SK-N-SH (cell line): ENCODE measurements around the gene PPM1F. TPM values are rescaled to one million over a fixed set of nuclear protein-coding genes. Genes with fewer than 3 reads are reported as not detected.

Experiments used
- CTCF ChIA-PET: fragments of 300-600, 350-600 bp; formaldehyde crosslinking; extraction: SDS; loops from one replicate; lab custom pipeline; 2021; lab: Yijun Ruan, JAX
- POLR2A ChIA-PET: fragments of 350-600 bp; sonication (Branson Sonifier 250); formaldehyde crosslinking; extraction: SDS; loops from one replicate; lab custom pipeline; 2020; ENCODE audit warnings: antibody characterized with exemption, inconsistent platforms; lab: Yijun Ruan, JAX
- DNase-seq: peaks from one replicate; pipeline ENCODE4 v3.0.0; 2012
- H2AFZ ChIP-seq: fragments of 200-600 bp; sonication (generic); 2 replicates; pipeline ENCODE4 v1.8.1; 2016; ENCODE audit warnings: antibody characterized with exemption, mild to moderate bottlenecking, low read depth
- H3F3A ChIP-seq: fragments of 200-600 bp; sonication (generic); replicated peaks from 2 replicates; pipeline ENCODE3; 2016; ENCODE audit warnings: antibody characterized with exemption, mild to moderate bottlenecking; ENCODE audit not compliant: insufficient read depth
- H3K27ac ChIP-seq, 2 experiments: fragments of 200-500 bp in 1 of 2; fragments of 200-600 bp in 1 of 2; sonication (Bioruptor generic) in 1 of 2; sonication (generic), shearing (Covaris generic) in 1 of 2; 2 replicates each; pipeline versions ENCODE4 v1.5.1 to v1.6.1; 2014 to 2016; ENCODE audit warnings: low read depth in 2 of 2, inconsistent platforms in 1 of 2, low read length in 1 of 2, mild to moderate bottlenecking in 1 of 2, mixed read lengths in 1 of 2
- H3K27me3 ChIP-seq: fragments of 200-600 bp; sonication (generic), shearing (Covaris generic); 2 replicates; pipeline ENCODE4 v1.6.1; 2016; ENCODE audit warnings: mixed run types; ENCODE audit not compliant: insufficient read depth
- H3K36me3 ChIP-seq, 2 experiments: fragments of 200-500 bp in 1 of 2; fragments of 200-600 bp in 1 of 2; sonication (Bioruptor generic) in 1 of 2; sonication (generic) in 1 of 2; replicated peaks in 1 of 2; 2 replicates each; pipeline versions ENCODE3 to v1.5.1; 2014 to 2016; ENCODE audit warnings: low read length in 1 of 2, mild to moderate bottlenecking in 1 of 2; ENCODE audit not compliant: insufficient read depth in 2 of 2, control insufficient read depth in 1 of 2
- H3K4me1 ChIP-seq, 2 experiments: fragments of 200-500 bp in 1 of 2; fragments of 200-600 bp in 1 of 2; sonication (Bioruptor generic) in 1 of 2; sonication (generic), shearing (Covaris generic) in 1 of 2; 2 replicates each; pipeline versions ENCODE4 v1.5.1 to v1.6.1; 2014 to 2016; ENCODE audit warnings: low read depth in 1 of 2, low read length in 1 of 2, mixed run types in 1 of 2; ENCODE audit not compliant: insufficient read depth in 2 of 2, control insufficient read depth in 1 of 2
- H3K4me2 ChIP-seq: fragments of 200-600 bp; sonication (generic), shearing (Covaris generic); 2 replicates; pipeline ENCODE4 v1.6.1; 2017; ENCODE audit warnings: mixed run types
- H3K4me3 ChIP-seq, 2 experiments: fragments of 200-500 bp in 1 of 2; fragments of 200-600 bp in 1 of 2; sonication (Bioruptor generic) in 1 of 2; sonication (generic), shearing (Covaris generic) in 1 of 2; 2 replicates each; pipeline versions ENCODE4 v1.5.1 to v1.8.1; 2014 to 2016; ENCODE audit warnings: low read depth in 2 of 2, inconsistent platforms in 1 of 2, low read length in 1 of 2, mild to moderate bottlenecking in 1 of 2, mixed read lengths in 1 of 2, moderate library complexity in 1 of 2
- H3K79me2 ChIP-seq: fragments of 200-600 bp; sonication (generic); 2 replicates; pipeline ENCODE4 v1.8.1; 2017; ENCODE audit warnings: mild to moderate bottlenecking; ENCODE audit not compliant: insufficient read depth
- H3K9ac ChIP-seq: fragments of 200-600 bp; sonication (generic); 2 replicates; pipeline ENCODE4 v1.6.1; 2017; ENCODE audit warnings: mixed run types
- H3K9me2 ChIP-seq: fragments of 200-600 bp; sonication (generic); 2 replicates; pipeline ENCODE4 v1.6.1; 2017; ENCODE audit warnings: mixed run types
- H3K9me3 ChIP-seq: fragments of 200-600 bp; sonication (generic); 2 replicates; pipeline ENCODE4 v1.6.1; 2017; ENCODE audit warnings: mixed run types, mild to moderate bottlenecking, moderate library complexity
- H4K20me1 ChIP-seq: fragments of 200-600 bp; sonication (generic); 2 replicates; pipeline ENCODE4 v1.6.1; 2017; ENCODE audit warnings: mild to moderate bottlenecking, mixed run types; ENCODE audit not compliant: insufficient read depth
- EZH2phosphoT487 ChIP-seq: fragments of 200-600 bp; sonication (generic); IDR thresholded peaks from 2 replicates; pipeline ENCODE4 v1.6.1; 2017; ENCODE audit warnings: low read depth, mixed run types, mild to moderate bottlenecking, antibody characterized with exemption, moderate library complexity, borderline replicate concordance
- FOXJ3 ChIP-seq: sonication (generic); formaldehyde crosslinking; IDR thresholded peaks from 2 replicates; pipeline ENCODE4 v1.5.1; 2020; ENCODE audit warnings: mild to moderate bottlenecking, missing genetic modification reagents
- GABPA ChIP-seq: IDR thresholded peaks from 2 replicates; pipeline ENCODE4 v1.4.0; 2012; ENCODE audit warnings: low read depth, mild to moderate bottlenecking
- GATA2 ChIP-seq: sonication (generic); formaldehyde crosslinking; IDR thresholded peaks from 2 replicates; pipeline ENCODE4 v1.5.0; 2020; ENCODE audit warnings: mild to moderate bottlenecking, missing genetic modification reagents
- JUND ChIP-seq: IDR thresholded peaks from 2 replicates; pipeline ENCODE4 v1.4.0; 2012
- MEF2A ChIP-seq: IDR thresholded peaks from 2 replicates; pipeline ENCODE4 v1.4.0; 2012; ENCODE audit warnings: low read depth, borderline replicate concordance
- NRF1 ChIP-seq: IDR thresholded peaks from 2 replicates; pipeline ENCODE4 v1.6.1; 2012; ENCODE audit warnings: low read depth, mild to moderate bottlenecking, low read length
- RAD21 ChIP-seq: IDR thresholded peaks from 2 replicates; pipeline ENCODE4 v1.6.1; 2012; ENCODE audit warnings: mild to moderate bottlenecking, low read length
- RCOR1 ChIP-seq: fragments of 150-350 bp; IDR thresholded peaks from 2 replicates; pipeline ENCODE4 v1.6.1; 2017; ENCODE audit warnings: antibody characterized with exemption, low read length
- RFX5 ChIP-seq: IDR thresholded peaks from 2 replicates; pipeline ENCODE4 v1.6.1; 2012; ENCODE audit warnings: mild to moderate bottlenecking, improper control_type of control experiment, low read length
- RXRA ChIP-seq: IDR thresholded peaks from 2 replicates; pipeline ENCODE4 v1.4.0; 2012; ENCODE audit warnings: low read depth, mild to moderate bottlenecking, borderline replicate concordance
- SMC3 ChIP-seq: IDR thresholded peaks from 2 replicates; pipeline ENCODE4 v1.6.1; 2012; ENCODE audit warnings: low read depth, low read length, improper control_type of control experiment
- TAF1 ChIP-seq: IDR thresholded peaks from 2 replicates; pipeline ENCODE4 v1.6.1; 2012; ENCODE audit warnings: low read depth, mild to moderate bottlenecking, low read length, moderate library complexity, borderline replicate concordance
- TCF12 ChIP-seq: IDR thresholded peaks from 2 replicates; pipeline ENCODE4 v1.4.0; 2012
- TEAD4 ChIP-seq: IDR thresholded peaks from 2 replicates; pipeline ENCODE4 v1.4.0; 2012; ENCODE audit warnings: mild to moderate bottlenecking, borderline replicate concordance; ENCODE audit not compliant: insufficient read depth
- YY1 ChIP-seq: IDR thresholded peaks from 2 replicates; pipeline ENCODE4 v1.4.0; 2012; ENCODE audit warnings: low read depth, mild to moderate bottlenecking
- WGBS: methylation state at CpG from one replicate; pipeline ENCODE4 v1.1.6; 2017; ENCODE audit warnings: low lambda C conversion rate; 5-methylcytosine and 5-hydroxymethylcytosine counted together
- polyA plus RNA-seq, 3 experiments: library from polyadenylated mRNA; depleted of rRNA; stranded (reverse); fragments of >200 nt; gene quantifications; 2 replicates each; pipeline ENCODE4 v1.2.3, GENCODE V29; 2012
- TF ChIP-seq, protein P1 (sequence below): fragments of 200-600 bp; sonication (generic); IDR thresholded peaks from 2 replicates; pipeline ENCODE4 v1.6.1; 2017; ENCODE audit warnings: antibody characterized with exemption, mild to moderate bottlenecking, moderate library complexity
- TF ChIP-seq, protein P2 (sequence below): fragments of 150-350 bp; IDR thresholded peaks from 2 replicates; pipeline ENCODE4 v1.6.1; 2017; ENCODE audit warnings: antibody characterized with exemption, low read length, low read depth, borderline replicate concordance
- TF ChIP-seq, protein P3 (sequence below): IDR thresholded peaks from 2 replicates; pipeline ENCODE4; 2012

Gene PPM1F
- polyA plus RNA-seq, 1 of the 3 experiments (the other 2 are of a cell fraction), result 29.6 TPM

- Histone ChIP-seq H4K20me1 (no peaks in the 10 kb centered on the region), H3K79me2 (no peaks in the 10 kb centered on the region), H3K27me3 (no peaks in the 10 kb centered on the region), H3K4me3 (no peak overlapping the region), H3K27ac (no peak overlapping the region), H3K36me3 (peaks cover 0 to 17% of the 10 kb centered on the region in 2 experiments), H2AFZ (no peak overlapping the region), H3K4me1 (peaks cover 0 to 13% of the 10 kb centered on the region in 2 experiments; a peak in 1 of 4 replicates), H3F3A (no peaks in the 10 kb centered on the region), H3K9me2 (no peaks in the 10 kb centered on the region), H3K4me2 (no peak overlapping the region), H3K9me3 (no peaks in the 10 kb centered on the region), H3K9ac (no peak overlapping the region)
- no peak for DNase-seq
- WGBS, result 100% methylated on average over 1 of the region's 21 CpGs
- POLR2A ChIA-PET, result no interaction called here
- no peak for TF ChIP-seq MEF2A
- TF ChIP-seq FOXJ3 (CRISPR knock-in tag), result no peak
- TF ChIP-seq, protein P1, sequence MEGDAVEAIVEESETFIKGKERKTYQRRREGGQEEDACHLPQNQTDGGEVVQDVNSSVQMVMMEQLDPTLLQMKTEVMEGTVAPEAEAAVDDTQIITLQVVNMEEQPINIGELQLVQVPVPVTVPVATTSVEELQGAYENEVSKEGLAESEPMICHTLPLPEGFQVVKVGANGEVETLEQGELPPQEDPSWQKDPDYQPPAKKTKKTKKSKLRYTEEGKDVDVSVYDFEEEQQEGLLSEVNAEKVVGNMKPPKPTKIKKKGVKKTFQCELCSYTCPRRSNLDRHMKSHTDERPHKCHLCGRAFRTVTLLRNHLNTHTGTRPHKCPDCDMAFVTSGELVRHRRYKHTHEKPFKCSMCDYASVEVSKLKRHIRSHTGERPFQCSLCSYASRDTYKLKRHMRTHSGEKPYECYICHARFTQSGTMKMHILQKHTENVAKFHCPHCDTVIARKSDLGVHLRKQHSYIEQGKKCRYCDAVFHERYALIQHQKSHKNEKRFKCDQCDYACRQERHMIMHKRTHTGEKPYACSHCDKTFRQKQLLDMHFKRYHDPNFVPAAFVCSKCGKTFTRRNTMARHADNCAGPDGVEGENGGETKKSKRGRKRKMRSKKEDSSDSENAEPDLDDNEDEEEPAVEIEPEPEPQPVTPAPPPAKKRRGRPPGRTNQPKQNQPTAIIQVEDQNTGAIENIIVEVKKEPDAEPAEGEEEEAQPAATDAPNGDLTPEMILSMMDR, result no peak
- TF ChIP-seq EZH2phosphoT487, result no peak
- no peak for TF ChIP-seq GATA2 (CRISPR knock-in tag)
- TF ChIP-seq SMC3, result no peak
- TF ChIP-seq TCF12, result no peak
- no peak for TF ChIP-seq YY1
- TF ChIP-seq, protein P2, sequence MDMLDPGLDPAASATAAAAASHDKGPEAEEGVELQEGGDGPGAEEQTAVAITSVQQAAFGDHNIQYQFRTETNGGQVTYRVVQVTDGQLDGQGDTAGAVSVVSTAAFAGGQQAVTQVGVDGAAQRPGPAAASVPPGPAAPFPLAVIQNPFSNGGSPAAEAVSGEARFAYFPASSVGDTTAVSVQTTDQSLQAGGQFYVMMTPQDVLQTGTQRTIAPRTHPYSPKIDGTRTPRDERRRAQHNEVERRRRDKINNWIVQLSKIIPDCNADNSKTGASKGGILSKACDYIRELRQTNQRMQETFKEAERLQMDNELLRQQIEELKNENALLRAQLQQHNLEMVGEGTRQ, result no peak
- no peak for TF ChIP-seq RFX5
- TF ChIP-seq RCOR1, result no peak
- TF ChIP-seq, protein P3, sequence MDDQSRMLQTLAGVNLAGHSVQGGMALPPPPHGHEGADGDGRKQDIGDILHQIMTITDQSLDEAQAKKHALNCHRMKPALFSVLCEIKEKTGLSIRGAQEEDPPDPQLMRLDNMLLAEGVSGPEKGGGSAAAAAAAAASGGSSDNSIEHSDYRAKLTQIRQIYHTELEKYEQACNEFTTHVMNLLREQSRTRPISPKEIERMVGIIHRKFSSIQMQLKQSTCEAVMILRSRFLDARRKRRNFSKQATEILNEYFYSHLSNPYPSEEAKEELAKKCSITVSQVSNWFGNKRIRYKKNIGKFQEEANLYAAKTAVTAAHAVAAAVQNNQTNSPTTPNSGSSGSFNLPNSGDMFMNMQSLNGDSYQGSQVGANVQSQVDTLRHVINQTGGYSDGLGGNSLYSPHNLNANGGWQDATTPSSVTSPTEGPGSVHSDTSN, result no peak
- no peak for TF ChIP-seq RAD21
- no peak for TF ChIP-seq JUND
- TF ChIP-seq NRF1, result no peak
- no peak for TF ChIP-seq GABPA
- TF ChIP-seq TEAD4, result no peak
- no peak for TF ChIP-seq TAF1
- no peak for TF ChIP-seq RXRA
- CTCF ChIA-PET, result interaction anchor here (15.9 kb wide), 1 partner anchor 15 kb away, joined by 145 read pairs; no protein-coding TSS in a partner anchor
These were observed 29.5 kb downstream of the PPM1F start for GRCh38 chr22:21923163-21923561.
